ENCODE measurements around the gene KANSL1. TPM values are rescaled to one million over a fixed set of nuclear protein-coding genes. Genes with fewer than 3 reads are reported as not detected.
A peak's percentile ranks its signal among the peaks of the same experiment; 100 is the strongest.

Gene KANSL1
- total RNA-seq, 2 donors from 2014 or later = 83.6 to 170 TPM

GRCh38 chr17:46166692-46167249 is 26.5 kb downstream of the KANSL1 start:
- no peak overlapping the region for H3K27ac Mint-ChIP-seq
- peaks cover 58% of the 10 kb centered on the region for H3K4me1 Mint-ChIP-seq

GRCh38 chr17:46163929-46164594 is 29.2 kb downstream of the KANSL1 start:
- H3K27me3 Mint-ChIP-seq = no peaks in the 10 kb centered on the region
- peaks cover 53% of the 10 kb centered on the region for H3K4me1 Mint-ChIP-seq
- H3K36me3 Mint-ChIP-seq (ENCODE audit: low read depth) = peaks cover 53% of the 10 kb centered on the region
- peak overlapping the region; percentile 4 for H3K4me3 Mint-ChIP-seq
- H3K9me3 Mint-ChIP-seq = peaks cover 4% of the 10 kb centered on the region
- peak overlapping the region; percentile 37 for H3K27ac Mint-ChIP-seq
- peak; percentile 27 for ATAC-seq (replicated peaks)

More at GRCh38 chr17:46166692-46167249, 26.5 kb downstream of the KANSL1 start:
- Mint-ChIP-seq H3K9me3 (peaks cover 4% of the 10 kb centered on the region), H3K27me3 (no peaks in the 10 kb centered on the region), H3K4me3 (no peak overlapping the region), H3K36me3 (ENCODE audit: low read depth) (peaks cover 72% of the 10 kb centered on the region)
- ATAC-seq (replicated peaks) = no peak

- Mint-ChIP-seq H3K4me1 (peaks cover 56% of the 10 kb centered on the region), H3K36me3 (ENCODE audit: low read depth) (peaks cover 46% of the 10 kb centered on the region), H3K4me3 (peak overlapping the region; percentile 4), H3K27me3 (no peaks in the 10 kb centered on the region), H3K27ac (peak overlapping the region; percentile 37), H3K9me3 (peaks cover 4% of the 10 kb centered on the region)
- ATAC-seq (replicated peaks) = no peak
Measured at GRCh38 chr17:46163316-46163715, 29.9 kb downstream of the KANSL1 start.

GRCh38 chr17:46162866-46163265 is 30.4 kb downstream of the KANSL1 start:
- peaks cover 4% of the 10 kb centered on the region for H3K9me3 Mint-ChIP-seq
- no peak overlapping the region for H3K27ac Mint-ChIP-seq
- H3K27me3 Mint-ChIP-seq = no peaks in the 10 kb centered on the region
- peaks cover 41% of the 10 kb centered on the region for H3K36me3 Mint-ChIP-seq (ENCODE audit: low read depth)
- no peak for ATAC-seq (replicated peaks)
- H3K4me3 Mint-ChIP-seq = no peak overlapping the region
- peaks cover 53% of the 10 kb centered on the region for H3K4me1 Mint-ChIP-seq

- no peak overlapping the region for H3K27ac Mint-ChIP-seq
Measured at GRCh38 chr17:46160169-46160568, 33.1 kb downstream of the KANSL1 start.

GRCh38 chr17:46159686-46160085 is 33.5 kb downstream of the KANSL1 start:
- ATAC-seq (replicated peaks) = no peak
- Mint-ChIP-seq H3K36me3 (ENCODE audit: low read depth) (peaks cover 30% of the 10 kb centered on the region), H3K27ac (no peak overlapping the region), H3K9me3 (peaks cover 4% of the 10 kb centered on the region), H3K4me3 (peak overlapping the region; percentile 27), H3K27me3 (no peaks in the 10 kb centered on the region), H3K4me1 (peaks cover 69% of the 10 kb centered on the region)

More at GRCh38 chr17:46160169-46160568, 33.1 kb downstream of the KANSL1 start:
- Mint-ChIP-seq H3K4me3 (peak overlapping the region; percentile 27), H3K4me1 (peaks cover 71% of the 10 kb centered on the region), H3K36me3 (ENCODE audit: low read depth) (peaks cover 30% of the 10 kb centered on the region), H3K27me3 (no peaks in the 10 kb centered on the region), H3K9me3 (peaks cover 4% of the 10 kb centered on the region)
- ATAC-seq (replicated peaks) = no peak

GRCh38 chr17:46158323-46159296 is 34.6 kb downstream of the KANSL1 start:
- peaks cover 2% of the 10 kb centered on the region for H3K9me3 Mint-ChIP-seq
- H3K27ac Mint-ChIP-seq = no peak overlapping the region
- peak overlapping the region; percentile 27 for H3K4me3 Mint-ChIP-seq
- no peak for ATAC-seq (replicated peaks)
- peaks cover 68% of the 10 kb centered on the region for H3K4me1 Mint-ChIP-seq
- H3K36me3 Mint-ChIP-seq (ENCODE audit: low read depth) = peaks cover 27% of the 10 kb centered on the region
- H3K27me3 Mint-ChIP-seq = no peaks in the 10 kb centered on the region

- ATAC-seq (replicated peaks) = no peak
- Mint-ChIP-seq H3K4me3 (peak overlapping the region; percentile 72), H3K27ac (peak overlapping the region; percentile 74), H3K36me3 (ENCODE audit: low read depth) (peaks cover 23% of the 10 kb centered on the region), H3K4me1 (peaks cover 68% of the 10 kb centered on the region), H3K9me3 (no peaks in the 10 kb centered on the region), H3K27me3 (no peaks in the 10 kb centered on the region)
Measured at GRCh38 chr17:46157443-46158062, 35.7 kb downstream of the KANSL1 start.

GRCh38 chr17:46154151-46154816 is 38.9 kb downstream of the KANSL1 start:
- Mint-ChIP-seq H3K4me3 (peak overlapping the region; percentile 51), H3K9me3 (no peaks in the 10 kb centered on the region), H3K4me1 (peaks cover 69% of the 10 kb centered on the region), H3K27me3 (no peaks in the 10 kb centered on the region), H3K36me3 (ENCODE audit: low read depth) (peaks cover 21% of the 10 kb centered on the region), H3K27ac (no peak overlapping the region)
- peak; percentile 21 for ATAC-seq (replicated peaks)

GRCh38 chr17:46152423-46152822 is 40.8 kb downstream of the KANSL1 start:
- no peak for ATAC-seq (replicated peaks)
- Mint-ChIP-seq H3K4me1 (peaks cover 78% of the 10 kb centered on the region), H3K9me3 (no peaks in the 10 kb centered on the region), H3K27me3 (no peaks in the 10 kb centered on the region), H3K4me3 (peak overlapping the region; percentile 26), H3K27ac (no peak overlapping the region), H3K36me3 (ENCODE audit: low read depth) (peaks cover 33% of the 10 kb centered on the region)

GRCh38 chr17:46151762-46152161 is 41.5 kb downstream of the KANSL1 start:
- Mint-ChIP-seq H3K27ac (no peak overlapping the region), H3K36me3 (ENCODE audit: low read depth) (peaks cover 38% of the 10 kb centered on the region), H3K4me1 (peaks cover 77% of the 10 kb centered on the region), H3K4me3 (peak overlapping the region; percentile 26), H3K9me3 (no peaks in the 10 kb centered on the region), H3K27me3 (no peaks in the 10 kb centered on the region)
- ATAC-seq (replicated peaks) = no peak

- no peaks in the 10 kb centered on the region for H3K27me3 Mint-ChIP-seq
- no peak overlapping the region for H3K27ac Mint-ChIP-seq
- peaks cover 34% of the 10 kb centered on the region for H3K36me3 Mint-ChIP-seq (ENCODE audit: low read depth)
- H3K4me1 Mint-ChIP-seq = peaks cover 76% of the 10 kb centered on the region
- no peaks in the 10 kb centered on the region for H3K9me3 Mint-ChIP-seq
- H3K4me3 Mint-ChIP-seq = no peak overlapping the region
- ATAC-seq (replicated peaks) = no peak
Measured at GRCh38 chr17:46150216-46150963, 42.8 kb downstream of the KANSL1 start.

- H3K27me3 Mint-ChIP-seq = no peaks in the 10 kb centered on the region
- H3K9me3 Mint-ChIP-seq = no peaks in the 10 kb centered on the region
- no peak overlapping the region for H3K27ac Mint-ChIP-seq
- H3K36me3 Mint-ChIP-seq (ENCODE audit: low read depth) = peaks cover 34% of the 10 kb centered on the region
- no peak overlapping the region for H3K4me3 Mint-ChIP-seq
- peaks cover 81% of the 10 kb centered on the region for H3K4me1 Mint-ChIP-seq
- no peak for ATAC-seq (replicated peaks)
Measured at GRCh38 chr17:46148247-46148646, 45.0 kb downstream of the KANSL1 start.
